ENCODE data around the gene NFKBIZ.
"Not testable (repeated sequence)": the region's sequence is repeated elsewhere in the genome, so short reads cannot be mapped to it uniquely, and the experiment has no call there.

The NFKBIZ gene

DNA sequence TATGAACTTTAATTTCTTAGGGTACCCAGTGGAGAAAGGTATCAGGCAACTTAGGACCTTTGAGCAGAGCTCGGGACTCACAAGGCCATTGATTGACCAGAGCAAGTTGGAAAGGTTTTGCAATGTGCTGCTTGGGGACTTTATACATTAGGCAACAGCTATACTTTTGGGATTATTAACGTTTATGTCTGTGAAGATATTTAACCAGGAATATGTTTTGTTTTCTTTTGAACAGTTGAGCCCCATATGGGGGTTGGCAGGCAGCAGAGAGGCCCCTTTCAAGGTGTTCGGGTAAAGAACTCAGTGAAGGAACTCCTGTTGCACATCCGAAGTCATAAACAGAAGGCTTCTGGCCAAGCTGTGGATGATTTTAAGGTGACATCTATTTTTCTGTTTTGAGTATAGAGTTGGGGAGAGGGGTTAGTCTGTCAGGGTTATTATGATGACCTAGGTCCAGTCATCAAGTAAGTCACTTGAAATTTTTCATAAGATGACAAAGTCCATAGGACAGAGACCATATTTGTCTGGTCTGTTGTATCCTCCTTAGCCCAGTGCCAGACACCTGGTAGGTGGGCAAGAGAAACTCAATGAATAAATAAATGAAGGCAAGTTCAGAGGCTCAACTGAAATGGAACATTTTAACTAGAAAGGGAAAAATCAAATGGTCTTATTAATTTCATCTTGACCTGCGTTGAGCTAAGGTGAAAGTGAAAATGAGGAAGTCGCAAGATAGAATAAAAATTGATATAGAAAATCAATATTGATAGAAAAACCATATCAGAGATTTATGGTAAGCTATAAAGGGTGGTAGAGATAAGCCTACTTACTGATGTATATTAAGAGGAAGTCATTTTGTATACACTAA is 2.8 kb downstream of the NFKBIZ start:
- no peak for DNase-seq

DNA sequence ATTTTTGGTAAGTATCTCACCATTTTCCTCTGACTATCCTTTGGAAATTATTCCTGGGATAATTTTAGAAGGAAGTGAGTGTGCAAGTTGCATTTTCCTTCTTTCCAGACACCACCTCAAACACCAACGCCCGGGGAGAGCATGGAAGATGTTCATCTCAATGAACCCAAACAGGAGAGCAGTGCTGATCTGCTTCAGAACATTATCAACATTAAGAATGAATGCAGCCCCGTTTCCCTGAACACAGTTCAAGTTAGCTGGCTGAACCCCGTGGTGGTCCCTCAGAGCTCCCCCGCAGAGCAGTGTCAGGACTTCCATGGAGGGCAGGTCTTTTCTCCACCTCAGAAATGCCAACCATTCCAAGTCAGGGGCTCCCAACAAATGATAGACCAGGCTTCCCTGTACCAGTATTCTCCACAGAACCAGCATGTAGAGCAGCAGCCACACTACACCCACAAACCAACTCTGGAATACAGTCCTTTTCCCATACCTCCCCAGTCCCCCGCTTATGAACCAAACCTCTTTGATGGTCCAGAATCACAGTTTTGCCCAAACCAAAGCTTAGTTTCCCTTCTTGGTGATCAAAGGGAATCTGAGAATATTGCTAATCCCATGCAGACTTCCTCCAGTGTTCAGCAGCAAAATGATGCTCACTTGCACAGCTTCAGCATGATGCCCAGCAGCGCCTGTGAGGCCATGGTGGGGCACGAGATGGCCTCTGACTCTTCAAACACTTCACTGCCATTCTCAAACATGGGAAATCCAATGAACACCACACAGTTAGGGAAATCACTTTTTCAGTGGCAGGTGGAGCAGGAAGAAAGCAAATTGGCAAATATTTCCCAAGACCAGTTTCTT is 3.9 kb downstream of the NFKBIZ start:
- no peak for DNase-seq

GRCh38 chr3:101853982-101854381 is 4.7 kb downstream of the NFKBIZ start:
- no peak for DNase-seq

GRCh38 chr3:101854608-101855304 is 5.4 kb downstream of the NFKBIZ start:
- DNase-seq, result no peak

DNA sequence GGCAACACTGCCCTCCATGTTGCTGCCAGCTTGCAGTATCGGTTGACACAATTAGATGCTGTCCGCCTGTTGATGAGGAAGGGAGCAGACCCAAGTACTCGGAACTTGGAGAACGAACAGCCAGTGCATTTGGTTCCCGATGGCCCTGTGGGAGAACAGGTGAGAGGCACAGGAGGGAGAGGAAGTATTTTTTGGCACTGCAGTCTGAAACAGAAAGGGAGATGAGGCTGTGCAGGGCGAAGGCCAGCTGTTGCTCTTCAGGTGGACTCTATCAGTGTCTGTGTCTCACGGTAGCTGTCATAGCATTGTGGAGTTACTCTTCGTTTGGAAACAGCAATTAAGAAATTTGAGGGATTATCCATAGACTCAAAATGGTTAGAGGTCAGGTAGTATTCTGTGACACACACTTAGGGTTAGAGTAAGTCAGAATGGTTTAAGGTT is 8.0 kb downstream of the NFKBIZ start:
- no peak for DNase-seq

DNA sequence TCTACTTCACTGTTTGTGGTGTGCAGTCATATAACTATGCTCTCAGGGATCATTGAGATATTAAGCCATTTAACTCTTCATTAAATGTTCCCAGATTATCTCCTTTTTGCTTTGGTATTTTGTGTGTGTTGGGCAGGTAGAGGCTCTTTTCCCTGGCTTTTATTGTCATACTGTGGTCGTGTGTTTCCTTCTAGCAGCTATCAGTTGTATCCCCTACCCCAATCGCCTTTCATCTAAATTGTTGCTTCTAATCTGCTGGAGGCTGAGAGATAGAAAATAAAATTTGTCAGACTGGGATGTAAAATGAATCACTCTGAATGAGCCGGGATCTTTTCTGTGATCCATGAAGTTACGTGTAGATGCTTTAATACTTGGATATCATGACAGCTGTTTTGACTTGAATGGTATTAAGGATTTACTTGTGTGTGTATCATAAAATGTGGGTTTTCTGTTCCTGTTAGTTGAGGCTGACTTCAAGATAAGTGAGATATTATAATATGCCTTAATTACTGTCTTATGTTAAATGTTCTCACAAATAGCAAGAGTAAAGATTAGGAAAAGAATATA is 9.2 kb downstream of the NFKBIZ start:
- DNase-seq, result no peak

DNA sequence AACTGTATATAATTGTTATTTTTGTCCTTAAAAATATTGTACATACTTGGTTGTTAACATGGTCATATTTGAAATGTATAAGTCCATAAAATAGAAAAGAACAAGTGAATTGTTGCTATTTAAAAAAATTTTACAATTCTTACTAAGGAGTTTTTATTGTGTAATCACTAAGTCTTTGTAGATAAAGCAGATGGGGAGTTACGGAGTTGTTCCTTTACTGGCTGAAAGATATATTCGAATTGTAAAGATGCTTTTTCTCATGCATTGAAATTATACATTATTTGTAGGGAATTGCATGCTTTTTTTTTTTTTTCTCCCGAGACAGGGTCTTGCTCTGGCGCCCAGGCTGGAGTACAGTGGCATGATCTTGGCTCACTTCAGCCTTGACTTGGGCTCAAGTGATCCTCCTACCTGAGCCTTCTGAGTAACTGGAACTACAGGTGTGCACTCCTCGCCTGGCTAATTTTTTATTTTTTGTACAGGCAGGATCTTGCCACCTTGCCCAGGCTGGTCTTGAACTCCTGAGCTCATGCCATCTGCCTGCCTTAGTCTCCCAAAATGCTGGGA is 10.7 kb downstream of the NFKBIZ start:
- no peak for DNase-seq

DNA sequence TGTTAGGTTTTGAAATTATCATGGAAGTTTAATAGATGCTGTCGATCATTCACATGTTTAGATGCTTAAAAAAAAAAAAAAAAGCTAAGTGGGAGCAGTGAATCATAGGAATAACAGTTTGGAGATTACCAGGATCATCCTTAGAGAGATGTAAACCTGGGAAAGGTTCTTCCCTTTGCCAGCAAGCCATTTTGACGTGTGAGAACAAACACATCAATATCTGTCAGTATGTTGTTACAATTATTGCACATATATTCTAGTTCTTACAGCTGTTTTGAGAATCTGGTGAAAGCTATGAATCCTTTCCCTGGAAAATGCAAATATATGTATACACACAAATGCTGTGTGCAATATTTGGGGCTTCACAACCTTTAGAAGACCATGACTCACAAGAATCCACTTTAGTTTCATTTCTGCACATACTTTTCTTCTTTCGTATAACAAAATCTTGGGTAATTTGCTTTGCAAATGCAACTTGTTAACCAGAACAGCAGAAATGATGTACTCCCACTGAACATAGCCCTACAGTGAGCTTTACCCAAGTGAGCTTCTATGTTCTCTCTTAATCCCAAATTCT is 12.0 kb downstream of the NFKBIZ start:
- DNase-seq, result peak; percentile 25

- DNase-seq, result no peak
These were observed 12.6 kb downstream of the NFKBIZ start for GRCh38 chr3:101861789-101862415.

DNA sequence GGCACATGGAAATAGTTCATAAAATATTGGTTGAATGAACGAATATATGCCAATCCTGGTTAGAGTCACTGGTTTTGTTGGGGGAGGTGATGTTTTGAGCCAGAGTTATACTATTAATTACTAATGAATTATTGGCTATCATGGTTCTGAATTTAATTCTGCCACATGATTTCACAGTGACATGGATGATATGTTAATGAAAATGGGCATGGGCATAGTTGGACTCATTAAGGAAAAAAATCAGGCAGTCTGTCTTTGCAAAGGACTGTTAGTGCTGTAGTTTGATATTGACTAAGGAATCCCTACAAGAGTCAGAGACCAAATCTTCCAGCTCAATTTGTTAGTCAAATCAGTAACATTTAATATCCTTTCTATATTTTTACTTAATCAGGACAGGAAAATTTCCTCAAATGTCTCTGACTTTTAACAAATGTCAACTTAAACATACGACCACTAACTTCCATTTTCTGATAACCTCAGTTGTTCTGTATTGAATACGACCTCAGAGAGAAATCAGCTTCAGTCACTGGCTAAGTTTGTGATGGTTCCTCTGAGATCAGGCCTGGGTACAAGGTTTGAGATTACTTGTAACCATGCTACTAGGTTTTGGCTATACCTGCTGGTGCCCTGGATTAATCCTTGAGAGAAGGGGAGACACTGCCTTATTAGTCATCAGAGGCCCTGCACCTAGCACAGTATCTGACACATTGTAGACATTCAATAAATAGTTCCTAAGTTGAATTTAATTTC is 13.3 kb downstream of the NFKBIZ start:
- no peak for DNase-seq

DNA sequence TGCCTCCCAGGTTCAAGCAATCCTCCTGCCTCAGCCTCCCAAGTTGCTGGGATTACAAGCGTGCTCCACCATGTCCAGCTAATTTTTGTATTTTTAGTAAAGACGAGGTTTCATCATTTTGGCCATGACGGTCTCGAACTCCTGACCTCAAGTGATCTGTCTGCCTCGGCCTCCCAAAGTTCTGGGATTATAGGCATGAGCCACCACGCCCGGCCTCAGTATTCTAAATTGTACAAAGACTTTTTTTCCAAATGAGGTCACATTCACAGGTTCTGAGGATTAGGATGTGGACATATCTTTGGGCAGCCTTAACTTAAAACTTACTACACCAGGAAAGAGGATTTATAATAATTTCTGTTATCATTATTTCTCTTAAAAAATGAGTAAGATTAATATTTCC is 15.6 kb downstream of the NFKBIZ start:
- DNase-seq, result not testable (repeated sequence)

GRCh38 chr3:101865751-101866509 is 16.6 kb downstream of the NFKBIZ start:
- DNase-seq, result no peak

GRCh38 chr3:101867511-101867910 is 18.2 kb downstream of the NFKBIZ start:
- no peak for DNase-seq

GRCh38 chr3:101867996-101868395 is 18.7 kb downstream of the NFKBIZ start:
- no peak for DNase-seq

- no peak for DNase-seq
These were observed 19.5 kb downstream of the NFKBIZ start for GRCh38 chr3:101868534-101869464.

DNA sequence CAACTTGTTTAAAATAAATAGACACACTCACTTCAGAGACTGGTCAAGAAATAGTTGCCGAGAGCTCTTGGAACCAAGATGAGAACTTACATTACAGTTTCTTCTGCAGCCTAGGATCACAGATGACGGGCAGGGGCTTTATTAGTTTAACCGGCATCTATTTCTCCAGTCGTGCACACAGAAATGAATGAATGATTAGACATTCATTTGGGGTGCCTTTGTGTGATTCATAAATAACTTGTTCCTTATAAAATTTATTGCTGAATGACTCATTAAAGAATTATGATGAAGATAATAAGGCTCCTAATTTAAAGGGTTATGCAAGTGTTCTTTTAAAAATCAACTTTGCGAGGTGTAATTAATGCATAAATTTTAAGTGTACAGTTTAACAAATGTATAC is 20.8 kb downstream of the NFKBIZ start:
- no peak for DNase-seq

GRCh38 chr3:101873619-101874018 is 24.3 kb downstream of the NFKBIZ start:
- no peak for DNase-seq

- DNase-seq, result no peak
These were observed 26.8 kb downstream of the NFKBIZ start for GRCh38 chr3:101876142-101876541.

GRCh38 chr3:101878589-101878988 is 29.3 kb downstream of the NFKBIZ start:
- no peak for DNase-seq
